HG02938 (cell line): ENCODE results near the gene SPOCK1.

ENCODE experiments used
- ATAC-seq: cut with Tn5 transposase; IDR thresholded peaks from one replicate; pipeline ENCODE4 v1.9.1; 2021; ENCODE audit warnings: mild to moderate bottlenecking, moderate library complexity; ENCODE audit not compliant: unreplicated experiment

Gene SPOCK1

DNA sequence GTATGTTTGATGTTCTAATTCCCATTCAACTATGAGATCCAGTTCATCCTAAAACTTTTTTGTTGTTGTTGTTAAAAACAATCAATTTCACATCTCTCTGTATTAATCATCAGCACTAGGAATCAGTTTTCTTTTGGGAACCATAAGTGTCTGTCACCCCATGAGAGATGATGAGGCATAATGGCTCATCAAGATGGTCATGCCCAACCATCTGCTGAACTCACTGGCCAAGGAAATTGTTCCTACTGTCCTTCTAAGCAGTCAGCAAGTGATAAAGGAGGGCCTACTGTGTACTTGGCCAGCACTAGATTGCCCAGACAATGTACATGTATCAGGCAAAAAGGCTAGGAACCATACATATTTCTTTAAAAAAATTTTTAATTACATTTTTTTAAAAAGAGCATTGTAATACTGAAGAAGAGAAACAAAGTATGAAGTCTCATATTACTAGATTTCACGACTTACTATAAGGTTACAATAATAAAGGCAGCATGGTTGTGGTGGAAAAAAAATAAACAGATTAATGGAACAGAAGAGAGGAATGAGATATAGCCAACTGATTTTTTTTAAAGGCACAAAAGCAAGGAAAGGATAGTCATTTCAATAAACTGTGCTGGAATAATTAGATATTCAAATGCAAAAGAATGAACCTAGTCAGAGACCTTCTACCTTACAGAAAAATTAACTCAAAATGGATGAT lies 458.3 kb downstream of the SPOCK1 start:
- ATAC-seq: no peak

DNA sequence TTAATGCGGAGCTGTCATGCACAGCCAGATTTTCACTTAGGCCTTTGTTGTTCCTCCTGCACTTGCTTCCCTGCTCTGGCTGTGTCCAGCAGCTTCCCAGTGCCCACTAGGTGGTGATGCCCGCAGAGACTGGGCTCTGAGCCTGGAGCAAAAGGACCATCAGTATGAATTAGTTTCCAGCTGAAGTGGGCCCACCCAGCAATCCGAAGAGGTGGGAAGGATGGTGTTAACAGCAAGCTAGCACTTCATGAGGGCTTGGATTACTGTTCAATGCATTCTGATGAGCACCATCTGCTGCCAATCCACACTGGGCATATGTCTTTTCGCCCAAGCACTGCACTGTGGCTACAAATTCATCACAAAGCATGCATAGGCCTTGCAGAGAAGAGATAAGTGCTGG lies 459.1 kb downstream of the SPOCK1 start:
- ATAC-seq: no peak

DNA sequence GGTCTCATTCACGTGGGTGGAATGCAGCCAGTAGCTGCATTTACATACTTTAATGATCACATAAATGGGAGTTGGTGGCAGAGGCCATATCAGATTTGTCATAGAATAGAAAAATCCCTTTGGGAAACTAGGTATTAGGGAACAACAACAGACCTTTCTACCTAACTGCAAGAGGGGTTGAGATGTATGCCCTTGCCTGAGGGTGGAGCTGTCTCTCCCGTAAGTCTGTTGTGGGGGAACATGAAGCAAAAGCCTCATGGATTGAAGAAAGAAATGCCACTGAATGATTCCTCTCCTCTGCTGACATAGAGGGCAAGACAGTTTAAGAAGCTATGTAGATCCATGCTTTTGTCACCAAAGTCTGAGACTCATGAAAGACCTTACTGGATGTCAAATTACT lies 461.3 kb downstream of the SPOCK1 start:
- no peak for ATAC-seq

DNA sequence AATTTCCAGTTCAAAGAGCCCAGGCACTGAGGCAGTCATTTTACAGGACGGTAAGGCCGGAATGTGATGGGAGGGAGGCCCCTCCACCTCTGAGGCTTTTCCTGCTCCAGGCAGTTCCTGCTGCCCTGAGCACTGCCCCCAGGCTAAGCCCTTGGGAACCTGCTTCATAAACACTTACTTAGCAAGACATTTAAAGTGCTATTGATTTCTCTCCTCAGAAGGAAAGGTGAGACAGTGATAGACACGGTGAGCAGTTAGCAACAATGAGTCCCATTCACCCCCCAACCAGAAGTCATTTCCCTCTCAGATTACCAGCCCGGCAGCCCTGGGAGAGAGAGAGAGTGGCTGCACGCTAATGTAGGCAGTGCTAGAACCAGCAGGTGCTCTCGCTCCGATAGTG lies 462.5 kb downstream of the SPOCK1 start:
- no peak for ATAC-seq

DNA sequence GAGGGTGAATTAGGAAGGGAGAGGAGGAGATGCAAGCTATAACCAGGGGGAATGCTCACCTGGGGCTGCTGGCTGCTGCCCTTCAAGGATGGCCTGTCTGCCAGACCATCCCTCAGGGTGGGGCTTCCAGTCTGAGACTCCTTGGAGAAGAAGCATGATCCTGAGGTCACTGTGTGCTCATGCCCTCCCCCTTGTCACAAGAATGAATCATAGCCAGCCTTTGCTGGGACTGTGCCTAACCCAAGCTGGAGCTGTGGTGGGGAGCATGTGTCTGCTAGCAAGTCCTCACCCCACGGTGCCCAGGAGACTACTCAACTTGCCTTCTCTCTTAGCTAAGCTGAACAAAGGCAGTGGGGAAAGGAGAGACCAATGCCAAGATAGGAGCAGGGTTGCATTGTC lies 463.6 kb downstream of the SPOCK1 start:
- no peak for ATAC-seq

DNA sequence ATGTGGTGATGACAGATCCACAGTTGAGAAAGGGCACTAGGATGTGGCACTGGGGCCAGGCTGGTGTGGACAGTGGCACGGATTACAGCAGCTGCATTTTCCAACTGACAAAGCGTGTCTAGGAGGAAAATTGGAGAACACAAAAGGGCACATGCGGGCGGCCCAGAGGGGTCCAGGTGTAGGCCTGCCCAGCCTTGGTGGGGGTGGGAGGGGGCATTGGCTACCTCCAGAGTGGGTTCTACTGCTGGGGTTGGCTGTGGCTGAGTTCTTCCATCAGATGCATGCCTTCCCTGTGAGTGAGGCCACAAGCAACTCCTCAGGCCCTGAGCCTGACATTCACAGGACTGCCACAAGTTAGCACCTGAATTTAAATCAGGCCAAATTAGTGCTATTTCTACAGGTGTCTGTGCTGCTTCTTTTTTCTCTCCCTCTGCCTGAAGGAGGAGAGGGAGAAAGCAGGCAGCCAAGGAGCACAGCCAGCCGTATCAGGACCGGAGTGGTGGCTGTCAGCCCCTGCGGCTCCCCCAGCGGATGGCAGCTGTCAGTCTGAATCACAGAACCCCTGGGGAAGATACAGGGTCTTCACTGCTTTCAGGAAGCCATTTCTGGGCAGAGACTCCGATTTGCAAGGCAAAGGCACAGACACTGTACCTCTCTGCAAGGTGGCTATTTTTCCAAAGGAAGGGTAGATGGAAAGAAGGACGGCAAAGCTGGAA lies 464.2 kb downstream of the SPOCK1 start:
- no peak for ATAC-seq

DNA sequence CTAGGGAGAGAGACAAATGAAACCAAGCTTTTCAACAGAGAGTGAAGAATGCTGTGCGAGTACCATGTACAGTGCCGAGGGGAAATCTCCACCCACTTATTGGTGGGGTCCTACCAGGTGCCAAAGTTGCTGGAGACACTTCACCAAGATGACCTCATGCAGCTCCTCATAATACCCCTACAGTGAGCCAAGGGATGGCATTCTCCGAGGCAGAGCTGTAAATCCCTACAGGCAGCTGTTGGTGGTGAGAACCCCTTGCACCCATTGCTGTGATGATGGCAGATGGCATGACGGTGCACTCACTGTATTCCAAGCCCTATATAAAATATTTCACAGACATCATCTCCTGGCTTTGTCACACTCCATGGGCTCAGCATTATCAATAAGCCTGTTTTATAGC lies 464.9 kb downstream of the SPOCK1 start:
- no peak for ATAC-seq

DNA sequence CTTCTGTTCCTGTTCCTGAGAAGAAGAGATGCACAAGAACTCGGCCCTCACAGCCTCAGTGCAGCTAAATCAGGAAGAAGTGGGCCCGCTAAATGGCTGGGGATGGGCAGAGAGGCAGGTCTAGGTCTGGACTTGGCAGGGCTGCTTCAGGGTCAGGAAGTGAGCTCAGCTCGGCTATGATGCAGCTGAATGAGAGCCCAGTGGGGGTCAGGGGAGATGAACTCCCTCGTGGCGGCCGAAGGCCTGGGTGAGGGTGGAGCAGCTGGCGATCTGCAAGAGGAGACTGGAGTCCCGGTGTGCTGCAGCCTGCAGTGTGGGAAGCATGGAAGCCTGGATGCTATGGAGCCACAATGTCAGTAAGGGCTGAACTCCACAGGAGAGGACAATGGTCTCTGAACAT lies 466.2 kb downstream of the SPOCK1 start:
- no peak for ATAC-seq

DNA sequence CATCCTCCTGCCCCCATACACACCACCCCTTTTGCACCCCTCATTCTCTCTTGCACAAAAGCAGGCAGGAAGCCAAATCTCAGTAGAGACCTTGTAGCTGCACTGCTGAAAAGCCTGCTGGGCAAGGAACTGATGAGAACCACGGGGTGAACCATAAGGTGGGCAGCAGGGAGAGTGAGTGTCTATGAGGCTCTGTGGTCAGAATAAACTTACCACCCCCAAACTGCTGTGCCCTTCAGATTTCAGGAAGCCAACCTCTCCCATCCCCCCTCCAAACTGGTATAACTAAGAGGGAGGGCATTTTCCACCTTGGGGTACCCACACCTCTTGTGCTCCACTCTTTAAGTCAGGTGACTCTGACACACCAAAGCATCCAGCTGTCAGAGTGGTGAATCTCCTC lies 471.4 kb downstream of the SPOCK1 start:
- no peak for ATAC-seq

DNA sequence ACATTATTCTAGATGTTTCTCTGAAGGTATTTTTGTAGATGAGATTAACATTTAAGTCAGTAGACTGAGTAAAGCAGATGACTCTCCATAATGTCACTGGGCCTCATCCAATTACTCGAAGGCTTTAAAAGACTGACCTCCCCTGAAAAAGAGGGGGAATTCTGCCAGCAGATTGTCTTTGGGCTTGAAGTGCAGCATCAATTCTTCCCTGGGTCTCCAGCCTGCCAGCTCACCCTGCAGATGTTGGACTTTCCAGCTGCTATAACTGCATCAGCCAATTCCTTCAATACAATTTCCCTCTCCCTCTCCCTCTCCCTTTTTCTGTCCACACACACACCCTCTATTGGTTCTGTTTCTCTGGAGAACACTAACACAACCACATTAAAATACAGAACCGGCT lies 472.8 kb downstream of the SPOCK1 start:
- ATAC-seq: no peak

DNA sequence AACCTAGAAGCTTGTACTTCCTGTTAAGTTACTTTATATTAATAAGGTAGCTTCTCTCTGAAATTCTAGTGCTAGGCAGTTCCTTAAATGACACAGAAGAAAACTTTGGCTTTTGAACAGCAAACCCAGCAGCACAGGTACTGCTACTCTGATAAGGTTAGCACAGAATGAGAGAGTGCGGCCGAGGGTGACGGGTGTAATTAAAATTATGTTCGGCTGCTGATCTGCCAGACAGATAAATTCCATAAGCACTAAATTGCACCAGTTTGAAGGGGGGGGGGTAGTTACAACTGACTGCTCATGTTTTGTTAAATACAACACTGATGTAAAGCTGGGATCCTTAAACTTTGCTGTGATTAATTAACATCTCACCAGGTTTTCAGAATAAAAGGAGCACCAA lies 475.1 kb downstream of the SPOCK1 start:
- ATAC-seq: no peak

DNA sequence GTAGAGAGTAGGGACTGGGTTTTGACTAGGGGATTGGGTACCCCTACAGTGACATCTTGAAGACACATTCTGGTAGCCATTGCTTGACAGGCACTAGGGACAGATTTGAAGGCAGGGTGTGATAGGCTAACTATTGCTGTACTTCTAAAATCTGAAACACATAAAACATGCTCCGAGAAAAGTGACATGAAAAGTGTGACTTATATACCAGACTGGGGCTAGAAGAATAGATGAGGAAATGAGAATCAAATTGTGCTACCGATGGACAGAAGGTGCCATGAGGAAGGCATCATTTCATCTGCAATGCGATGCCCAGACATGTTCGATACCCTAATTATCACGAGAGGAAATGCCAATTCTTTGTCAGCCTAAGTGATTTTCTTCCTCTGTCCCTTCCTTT lies 475.8 kb downstream of the SPOCK1 start:
- no peak for ATAC-seq

DNA sequence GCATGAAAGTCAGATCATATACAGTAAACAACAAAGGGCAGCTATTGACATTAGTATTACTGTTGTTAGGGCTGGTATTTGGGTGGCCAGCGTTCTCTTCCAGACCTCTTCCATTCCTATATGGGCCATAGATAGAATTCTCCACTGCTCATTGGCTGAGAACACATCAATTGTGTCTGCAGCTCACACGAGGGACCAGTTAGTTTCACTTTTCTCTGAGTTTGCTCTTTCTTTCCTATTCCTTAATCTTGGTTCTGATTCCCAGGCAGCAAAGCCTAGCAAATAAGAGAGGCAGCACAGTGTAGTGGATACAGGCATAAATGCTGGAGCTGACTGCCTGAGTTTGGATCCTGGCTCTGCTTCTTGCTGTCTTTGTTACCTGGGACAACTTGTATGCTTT lies 476.4 kb downstream of the SPOCK1 start:
- ATAC-seq: no peak

DNA sequence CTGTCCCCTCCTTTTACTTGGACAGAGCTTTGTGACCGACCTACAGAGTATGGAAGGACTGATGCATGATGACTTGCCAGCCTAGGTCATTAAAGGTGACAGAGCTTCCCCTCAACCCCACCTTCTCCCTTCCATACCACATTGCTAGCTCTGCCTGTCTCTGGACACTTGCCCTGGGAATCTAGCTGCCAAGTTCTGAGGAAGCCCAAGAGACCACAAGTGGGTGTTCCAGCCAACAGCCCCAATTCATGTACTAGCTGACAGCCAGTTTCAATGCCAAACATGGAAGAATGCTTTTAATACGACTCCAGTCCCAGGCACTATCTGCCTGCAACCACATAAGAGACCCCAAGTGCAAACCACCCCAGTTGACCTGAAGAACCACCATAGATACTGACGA lies 477.1 kb downstream of the SPOCK1 start:
- no peak for ATAC-seq

DNA sequence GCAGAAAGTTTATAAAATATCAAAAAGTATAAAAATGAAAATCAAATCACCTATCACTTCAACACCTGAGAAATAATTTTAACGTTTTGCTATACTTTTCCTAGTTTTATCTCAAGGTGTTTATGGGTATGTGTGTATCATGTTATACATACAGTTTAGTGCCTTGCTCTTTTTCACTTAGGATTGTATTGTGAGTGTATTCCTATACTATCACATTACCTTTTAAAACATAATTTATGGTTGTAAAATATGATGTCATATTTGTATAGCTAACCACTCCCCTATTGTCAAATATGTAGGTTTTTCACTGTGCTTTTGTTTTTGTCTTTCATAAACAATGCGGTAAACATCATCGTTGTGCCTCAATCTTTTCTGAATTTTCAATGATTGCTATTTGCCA lies 479.9 kb downstream of the SPOCK1 start:
- ATAC-seq: no peak

DNA sequence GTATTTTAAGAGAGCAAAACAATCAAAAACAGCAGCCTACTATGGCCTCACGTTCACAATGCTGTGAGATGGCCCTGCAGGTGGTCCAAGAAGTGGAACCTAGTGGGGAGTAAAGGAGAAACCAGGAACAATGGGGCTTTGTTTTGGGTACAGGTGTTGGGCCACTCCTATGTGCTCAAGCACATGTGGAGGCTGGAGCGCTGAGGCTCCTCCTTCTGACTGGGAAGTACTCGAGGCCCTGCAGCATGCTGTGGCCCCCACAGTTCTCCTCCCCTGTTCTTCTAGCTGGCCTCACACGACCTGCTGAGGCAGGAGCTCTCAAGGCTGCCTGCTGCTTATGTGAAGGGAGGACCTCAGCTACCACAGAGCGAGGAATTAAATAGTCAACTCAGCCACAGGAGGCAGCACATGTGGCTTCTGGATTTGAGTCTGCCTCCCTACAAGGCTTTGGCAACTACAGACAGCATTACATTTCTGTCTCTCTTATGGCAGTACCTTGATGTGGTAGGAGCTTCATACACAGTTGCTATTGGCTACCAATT lies 482.3 kb downstream of the SPOCK1 start:
- no peak for ATAC-seq

DNA sequence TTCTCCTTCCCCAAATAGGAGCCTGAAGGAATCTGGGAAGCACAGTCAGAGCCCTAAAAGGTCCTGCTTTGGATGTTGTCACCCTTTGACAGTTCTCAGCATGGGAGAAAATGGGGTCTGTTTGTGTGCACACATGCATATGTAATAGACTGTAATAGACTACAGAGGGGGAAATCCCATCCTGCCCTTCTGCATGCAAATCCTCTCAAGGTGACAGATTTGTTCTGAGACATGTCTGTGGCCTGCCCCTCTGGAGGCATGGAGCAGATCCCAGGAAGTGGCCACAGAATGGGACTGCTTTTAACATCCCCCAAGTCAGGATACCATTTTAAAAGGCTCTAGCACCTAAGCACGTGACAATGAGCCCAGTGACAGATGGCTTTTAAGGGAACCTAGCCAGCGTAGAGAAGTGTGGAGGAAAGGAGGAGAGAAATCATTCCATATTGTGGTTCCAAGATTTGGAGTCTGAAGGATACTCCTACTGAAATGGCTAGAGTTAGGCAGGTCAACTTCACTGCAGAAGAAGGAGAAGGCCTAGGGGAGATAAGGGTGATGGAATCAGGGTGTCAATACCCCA lies 483.5 kb downstream of the SPOCK1 start:
- no peak for ATAC-seq

DNA sequence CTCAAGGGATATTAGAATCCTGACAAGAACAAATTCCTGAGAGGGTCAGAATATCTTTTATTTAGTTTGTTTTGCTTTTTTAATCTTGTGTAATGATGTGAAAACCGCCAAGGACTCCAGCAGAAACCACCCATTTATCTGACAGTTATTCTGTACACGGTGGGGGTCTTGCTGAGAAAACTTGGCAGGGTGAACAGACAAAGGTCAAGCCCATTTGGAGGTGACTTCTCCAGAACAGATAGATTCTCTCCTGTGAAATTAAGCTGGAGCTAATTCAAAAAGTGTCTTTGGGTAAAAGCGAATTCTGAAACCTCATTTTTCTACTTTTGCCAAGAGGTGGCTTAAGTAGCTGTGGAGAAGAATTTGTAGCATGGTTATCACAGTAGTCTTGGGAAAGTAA lies 484.4 kb downstream of the SPOCK1 start:
- no peak for ATAC-seq

DNA sequence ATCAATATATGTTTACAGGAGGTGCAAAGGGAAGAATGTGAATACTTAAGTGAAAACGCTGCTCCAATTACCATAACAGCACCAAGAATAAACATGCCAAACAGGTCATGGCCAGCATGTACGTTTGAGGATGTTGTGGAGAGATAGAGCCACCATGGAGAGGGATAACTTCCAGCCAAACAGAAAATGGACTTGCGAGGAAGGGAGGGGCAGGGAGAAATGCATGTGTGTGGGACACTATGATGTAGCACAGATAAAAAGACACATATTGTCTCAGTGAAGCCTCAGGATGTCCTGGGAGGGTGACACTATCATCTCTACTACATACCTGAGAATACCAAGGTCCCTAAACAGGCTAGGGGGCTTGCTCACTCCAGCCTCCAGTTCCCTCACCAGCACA lies 488.9 kb downstream of the SPOCK1 start:
- ATAC-seq: no peak

DNA sequence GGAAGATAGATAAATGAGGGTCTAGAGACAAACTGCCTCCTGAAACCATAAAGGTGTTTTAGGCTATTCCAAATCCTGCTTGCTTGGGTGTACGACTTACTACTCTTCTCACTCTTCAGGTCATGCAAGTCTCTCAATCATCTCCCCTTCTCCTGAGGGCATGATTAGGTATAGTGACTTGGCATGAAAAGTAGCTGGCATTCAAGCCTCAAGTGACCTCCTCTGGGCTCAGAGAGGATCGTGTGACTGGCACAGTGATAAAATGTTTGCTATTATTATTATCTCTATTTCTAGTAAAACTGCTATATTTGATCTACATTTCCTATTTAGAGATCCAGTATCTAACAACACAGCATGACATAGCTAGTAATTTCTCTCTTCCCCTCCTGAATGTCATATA lies 494.8 kb downstream of the SPOCK1 start:
- ATAC-seq: no peak

DNA sequence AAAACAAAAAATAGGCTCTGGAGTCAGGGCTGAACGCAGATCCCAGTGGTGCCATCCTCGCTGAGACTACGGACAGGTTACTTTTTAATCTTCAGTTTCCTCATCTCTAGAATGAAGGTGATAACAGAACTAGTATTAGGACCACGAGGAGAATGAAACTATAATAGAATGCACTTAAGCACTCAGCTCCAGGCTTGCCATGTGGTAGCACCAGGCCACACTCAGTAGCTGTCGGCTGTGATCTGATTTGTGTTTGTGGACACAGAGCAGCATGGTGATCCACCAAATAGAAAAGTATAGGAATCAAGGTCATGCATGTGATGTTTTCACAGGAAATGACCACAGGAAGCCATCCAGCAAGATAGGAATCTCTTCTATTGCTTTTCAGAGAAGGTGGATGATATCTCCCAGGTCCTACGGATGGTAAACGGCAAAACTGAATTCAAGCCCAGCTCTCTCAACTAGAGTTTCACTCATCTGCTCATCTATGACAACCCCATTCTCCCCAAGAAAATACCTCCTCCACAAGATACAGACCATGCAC lies 498.0 kb downstream of the SPOCK1 start:
- no peak for ATAC-seq

DNA sequence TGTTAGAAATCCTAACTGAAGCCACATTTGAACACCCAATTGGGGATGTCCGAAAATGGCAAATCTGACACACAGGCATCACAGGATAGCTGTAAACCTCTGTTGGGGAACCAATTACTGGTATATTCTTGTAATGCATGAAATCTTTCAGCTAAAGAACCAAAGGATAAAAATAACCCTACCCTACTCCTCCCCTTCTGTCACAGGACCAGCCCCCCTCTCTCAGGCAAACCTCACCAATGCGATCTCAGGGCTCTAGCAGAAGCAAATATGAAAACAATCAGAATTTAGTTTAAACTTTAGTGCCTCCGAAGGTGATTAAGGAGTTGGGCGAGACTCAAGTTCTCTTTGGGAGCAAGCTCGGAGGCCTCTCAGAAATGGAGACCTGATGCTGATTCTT lies 499.3 kb downstream of the SPOCK1 start:
- ATAC-seq: no peak
